CD14-positive monocyte (primary cell): ENCODE data around the gene AGER. TPM values are rescaled to one million over a fixed set of nuclear protein-coding genes. Genes with fewer than 3 reads are reported as not detected.

ENCODE experiments used
- DNase-seq, 3 donors: peaks; one replicate each; pipeline ENCODE4 v3.0.0-alpha.2; 2011 to 2022
- H2AFZ ChIP-seq: 2 replicates; pipeline ENCODE4 v1.6.0; 2012; ENCODE audit warnings: mild to moderate bottlenecking, low read depth, low read length, inconsistent platforms; ENCODE audit not compliant: insufficient read depth, poor library complexity, severe bottlenecking
- H3K27ac ChIP-seq, 2 donors: 1 replicate in 1 of 2; 2 replicates in 1 of 2; pipeline ENCODE4 v1.5.1; 2012 to 2013; ENCODE audit warnings: low read length in 2 of 2, control low read depth in 1 of 2, inconsistent platforms in 1 of 2, low read depth in 1 of 2, mild to moderate bottlenecking in 1 of 2
- H3K27me3 ChIP-seq, 2 donors: one replicate each; pipeline versions ENCODE4 v1.6.0 to v1.6.1; 2011 to 2013; ENCODE audit warnings: low read length in 2 of 2; ENCODE audit not compliant: control insufficient read depth in 2 of 2, insufficient read depth in 2 of 2
- H3K36me3 ChIP-seq, 2 donors: replicated peaks in 1 of 2; 1 replicate in 1 of 2; 2 replicates in 1 of 2; pipeline versions ENCODE4 v1.5.1 to v1.6.1; 2012 to 2013; ENCODE audit warnings: low read length in 2 of 2, control low read depth in 1 of 2, inconsistent platforms in 1 of 2, mild to moderate bottlenecking in 1 of 2; ENCODE audit not compliant: insufficient read depth in 2 of 2, control insufficient read depth in 1 of 2
- H3K4me1 ChIP-seq, 2 donors: 1 replicate in 1 of 2; 2 replicates in 1 of 2; pipeline versions ENCODE4 v1.5.1 to v1.6.1; 2012 to 2013; ENCODE audit warnings: low read length in 2 of 2, control low read depth in 1 of 2, inconsistent platforms in 1 of 2, mild to moderate bottlenecking in 1 of 2, moderate library complexity in 1 of 2; ENCODE audit not compliant: insufficient read depth in 2 of 2, control insufficient read depth in 1 of 2
- H3K4me2 ChIP-seq: replicated peaks from 2 replicates; pipeline ENCODE3; 2012; ENCODE audit warnings: low read length, moderate library complexity, mild to moderate bottlenecking; ENCODE audit not compliant: poor library complexity, severe bottlenecking; ENCODE audit errors: extremely low read depth
- H3K4me3 ChIP-seq, 3 experiments: fragments of 200-600 bp in 1 of 3; sonication (generic) in 1 of 3; replicated peaks in 1 of 3; 1 replicate in 2 of 3; 2 replicates in 1 of 3; pipeline ENCODE4 v1.5.1; 2011 to 2013; ENCODE audit warnings: low read length in 3 of 3, mild to moderate bottlenecking in 3 of 3, control low read depth in 2 of 3, low read depth in 2 of 3, inconsistent platforms in 1 of 3, moderate library complexity in 1 of 3
- H3K79me2 ChIP-seq: 2 replicates; pipeline ENCODE4 v1.6.0; 2012; ENCODE audit warnings: mild to moderate bottlenecking, control low read depth, inconsistent platforms, low read length, moderate library complexity; ENCODE audit not compliant: insufficient read depth
- H3K9ac ChIP-seq: 2 replicates; pipeline ENCODE4 v1.6.0; 2017; ENCODE audit warnings: low read length, mild to moderate bottlenecking; ENCODE audit not compliant: insufficient read depth, poor library complexity, severe bottlenecking
- H3K9me3 ChIP-seq, 2 donors: replicated peaks in 1 of 2; 1 replicate in 1 of 2; 2 replicates in 1 of 2; pipeline versions ENCODE4 v1.5.1 to v1.6.1; 2012 to 2013; ENCODE audit warnings: low read length in 2 of 2, control low read depth in 1 of 2; ENCODE audit not compliant: control insufficient read depth in 1 of 2, insufficient read depth in 1 of 2
- H4K20me1 ChIP-seq: 2 replicates; pipeline ENCODE4 v1.6.0; 2012; ENCODE audit warnings: mild to moderate bottlenecking, low read length, control low read depth, moderate library complexity; ENCODE audit not compliant: insufficient read depth
- H3K27ac Mint-ChIP-seq, 7 donors: one replicate each; pipeline ENCODE4 v1.8.0; 2020; ENCODE audit warnings: mild to moderate bottlenecking in 7 of 7, mixed read lengths in 7 of 7, moderate library complexity in 6 of 7, inconsistent platforms in 2 of 7
- H3K27me3 Mint-ChIP-seq, 3 donors: one replicate each; pipeline ENCODE4 v1.8.0; 2021 to 2022; ENCODE audit warnings: low read depth in 3 of 3, mild to moderate bottlenecking in 3 of 3, mixed read lengths in 3 of 3, moderate library complexity in 3 of 3, inconsistent platforms in 1 of 3
- H3K36me3 Mint-ChIP-seq, 2 donors: one replicate each; pipeline ENCODE4 v1.8.0; 2020; ENCODE audit warnings: mixed read lengths in 2 of 2, inconsistent platforms in 1 of 2, mild to moderate bottlenecking in 1 of 2
- H3K4me1 Mint-ChIP-seq: one replicate; pipeline ENCODE4 v1.8.0; 2020; ENCODE audit warnings: mild to moderate bottlenecking, mixed read lengths
- H3K4me3 Mint-ChIP-seq, 2 donors: one replicate each; pipeline ENCODE4 v1.8.0; 2020; ENCODE audit warnings: mild to moderate bottlenecking in 2 of 2, mixed read lengths in 2 of 2, moderate library complexity in 1 of 2
- H3K9me3 Mint-ChIP-seq, 7 donors: one replicate each; pipeline ENCODE4 v1.8.0; 2020 to 2022; ENCODE audit warnings: mixed read lengths in 7 of 7, mild to moderate bottlenecking in 6 of 7, moderate library complexity in 6 of 7, inconsistent platforms in 2 of 7
- WGBS: methylation state at CpG from one replicate; pipeline ENCODE4 v1.1.5; 2013; ENCODE audit warnings: missing lambda C conversion rate; ENCODE audit not compliant: insufficient coverage; 5-methylcytosine and 5-hydroxymethylcytosine counted together
- intact Hi-C, 2 donors: fragments of 100-400 bp; cut with micrococcal nuclease; formaldehyde crosslinking; loops; one replicate each; pipeline versions ENCODE4 v1.15.0 to v1.15.1; 2023
- polyA plus RNA-seq, 3 donors: library from polyadenylated mRNA; depleted of rRNA in 1 of 3; unstranded in 2 of 3; stranded (reverse) in 1 of 3; fragments of 300-500 nt in 2 of 3; fragments of >200 nt in 1 of 3; fragmentation: Illumina TruSeq in 2 of 3; gene quantifications; 1 replicate in 2 of 3; 2 replicates in 1 of 3; pipeline ENCODE4 v1.2.3, GENCODE V29; 2012 to 2021
- TF ChIP-seq, protein P1 (sequence below): fragments of 200-600 bp; IDR thresholded peaks from one replicate; pipeline ENCODE4 v1.8.0; 2022; ENCODE audit warnings: antibody characterized with exemption, mild to moderate bottlenecking

Gene AGER
- polyA plus RNA-seq, 3 donors = 0.60 to 55.0 TPM; not detected in 1

DNA sequence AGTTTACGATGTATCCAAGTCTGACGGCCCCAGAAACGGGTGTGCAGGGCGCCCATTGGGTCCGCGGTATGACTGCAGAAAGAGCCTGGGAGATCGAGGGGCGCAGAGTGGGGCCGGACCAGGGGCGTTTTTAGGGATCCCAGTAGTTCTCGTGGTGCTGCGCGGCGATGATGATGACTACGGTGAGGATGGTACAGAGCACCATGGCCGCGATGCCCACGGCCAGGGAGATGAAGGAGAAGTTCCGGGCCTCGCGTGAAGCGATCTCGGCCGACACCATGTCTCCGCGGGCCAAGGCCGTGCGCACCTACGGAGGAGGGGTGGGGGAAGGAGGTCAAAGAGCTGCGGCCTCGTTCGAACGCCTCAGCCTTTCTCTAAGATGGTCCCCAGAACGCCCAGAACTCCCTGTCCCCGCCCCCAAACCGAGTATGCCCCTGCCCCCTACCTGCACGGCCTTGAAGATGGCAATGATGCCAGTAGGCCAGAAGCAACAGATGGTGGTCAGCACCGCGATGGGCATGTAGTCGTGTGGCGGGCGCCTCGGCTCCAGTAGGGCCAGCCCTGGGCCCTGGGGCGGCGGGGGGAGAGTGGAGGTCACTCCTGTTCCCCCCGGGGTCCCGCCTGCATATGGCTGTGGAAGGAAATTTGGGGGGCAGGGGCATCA lies 34.8 kb downstream of the AGER start:
- H3K4me2 ChIP-seq = peak overlapping the region; percentile 87
- H3K79me2 ChIP-seq = no peaks in the 10 kb centered on the region
- peaks cover 24 to 27% of the 10 kb centered on the region in 2 donors for H3K4me1 ChIP-seq
- intact Hi-C loops = no loop called here
- H3K27me3 Mint-ChIP-seq = peaks cover 62 to 80% (median 71%) of the 10 kb centered on the region in 3 donors
- no peaks in the 10 kb centered on the region for H4K20me1 ChIP-seq
- peak overlapping the region; percentile 76 for H2AFZ ChIP-seq
- H3K9me3 Mint-ChIP-seq = peaks cover 0 to 29% (median 11%) of the 10 kb centered on the region in 7 donors
- H3K4me1 Mint-ChIP-seq = peaks cover 30% of the 10 kb centered on the region
- H3K4me3 Mint-ChIP-seq = peak overlapping the region; percentile 87 to 95
- peaks cover 0 to 11% of the 10 kb centered on the region in 2 donors for H3K9me3 ChIP-seq
- TF ChIP-seq, protein P1, sequence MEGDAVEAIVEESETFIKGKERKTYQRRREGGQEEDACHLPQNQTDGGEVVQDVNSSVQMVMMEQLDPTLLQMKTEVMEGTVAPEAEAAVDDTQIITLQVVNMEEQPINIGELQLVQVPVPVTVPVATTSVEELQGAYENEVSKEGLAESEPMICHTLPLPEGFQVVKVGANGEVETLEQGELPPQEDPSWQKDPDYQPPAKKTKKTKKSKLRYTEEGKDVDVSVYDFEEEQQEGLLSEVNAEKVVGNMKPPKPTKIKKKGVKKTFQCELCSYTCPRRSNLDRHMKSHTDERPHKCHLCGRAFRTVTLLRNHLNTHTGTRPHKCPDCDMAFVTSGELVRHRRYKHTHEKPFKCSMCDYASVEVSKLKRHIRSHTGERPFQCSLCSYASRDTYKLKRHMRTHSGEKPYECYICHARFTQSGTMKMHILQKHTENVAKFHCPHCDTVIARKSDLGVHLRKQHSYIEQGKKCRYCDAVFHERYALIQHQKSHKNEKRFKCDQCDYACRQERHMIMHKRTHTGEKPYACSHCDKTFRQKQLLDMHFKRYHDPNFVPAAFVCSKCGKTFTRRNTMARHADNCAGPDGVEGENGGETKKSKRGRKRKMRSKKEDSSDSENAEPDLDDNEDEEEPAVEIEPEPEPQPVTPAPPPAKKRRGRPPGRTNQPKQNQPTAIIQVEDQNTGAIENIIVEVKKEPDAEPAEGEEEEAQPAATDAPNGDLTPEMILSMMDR = peak; percentile 47
- peaks cover 0 to 13% of the 10 kb centered on the region in 2 donors for H3K36me3 Mint-ChIP-seq
- H3K27ac ChIP-seq = no peak overlapping the region
- H3K27me3 ChIP-seq = peaks cover 36 to 74% of the 10 kb centered on the region in 2 donors
- no peaks in the 10 kb centered on the region for H3K36me3 ChIP-seq
- peak overlapping the region in 5 of 7 donors; percentile 41 to 83 (median 77) for H3K27ac Mint-ChIP-seq
- H3K9ac ChIP-seq = peak overlapping the region; percentile 13
- 19% methylated on average over 32 of the region's 47 CpGs for WGBS
- DNase-seq = no peak
- peak overlapping the region; percentile 28 to 75 (median 41) for H3K4me3 ChIP-seq

DNA sequence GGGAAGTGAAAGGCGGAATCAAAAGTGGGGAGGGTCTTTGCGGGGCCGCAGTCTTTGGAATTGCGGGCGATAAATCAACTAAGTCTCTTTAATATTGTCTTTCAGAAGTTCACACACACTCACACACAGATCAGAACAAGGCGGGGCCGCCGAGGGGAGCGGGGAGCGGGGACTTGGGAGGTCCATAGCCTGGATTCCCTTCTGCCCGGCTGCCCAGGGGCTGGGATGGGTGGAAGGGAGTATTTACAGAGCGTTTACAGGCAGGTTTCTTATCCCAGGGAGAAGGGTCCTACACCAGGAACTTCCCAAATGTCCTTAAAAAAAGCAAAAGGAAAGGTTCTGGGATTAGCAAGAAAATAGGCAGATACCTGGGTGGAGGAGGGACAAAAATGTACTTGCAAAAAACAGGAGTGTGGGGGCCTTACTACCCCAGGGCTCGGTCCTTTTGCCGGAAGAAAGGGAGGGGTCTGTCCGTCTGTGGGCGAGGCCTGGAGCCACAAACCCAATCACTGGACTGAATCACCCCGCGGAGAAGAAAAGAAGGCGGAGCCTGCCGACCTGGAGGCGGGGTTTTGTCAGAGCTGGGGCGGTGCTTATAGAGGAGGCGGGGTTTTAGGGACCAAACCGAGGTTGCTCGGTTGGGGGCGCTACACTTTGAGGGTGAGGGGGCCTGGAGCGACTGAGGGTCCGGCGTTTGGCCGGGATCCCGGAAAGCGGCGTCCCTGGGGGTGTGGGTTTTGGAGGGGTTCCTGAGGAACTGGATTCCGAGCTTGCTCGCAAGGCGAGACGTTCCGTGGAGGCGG lies 35.6 kb downstream of the AGER start:
- Histone ChIP-seq H3K4me3 (peak overlapping the region; percentile 41 to 75 (median 49)), H2AFZ (peak overlapping the region; percentile 76), H4K20me1 (no peaks in the 10 kb centered on the region), H3K79me2 (no peaks in the 10 kb centered on the region), H3K9me3 (peaks cover 0 to 11% of the 10 kb centered on the region in 2 donors), H3K36me3 (no peaks in the 10 kb centered on the region), H3K4me2 (peak overlapping the region; percentile 87), H3K9ac (peak overlapping the region; percentile 13), H3K27ac (no peak overlapping the region), H3K27me3 (peaks cover 36 to 67% of the 10 kb centered on the region in 2 donors), H3K4me1 (peaks cover 17 to 20% of the 10 kb centered on the region in 2 donors)
- intact Hi-C loops = loop anchor here in 1 of 2 donors (1.0 kb wide), 1 partner anchor 28 kb away; the partner anchor contains the start of gene AGPAT1
- Mint-ChIP-seq H3K4me3 (peak overlapping the region; percentile 87 to 95), H3K4me1 (peaks cover 24% of the 10 kb centered on the region), H3K36me3 (peaks cover 0 to 13% of the 10 kb centered on the region in 2 donors), H3K27ac (peak overlapping the region in 5 of 7 donors; percentile 58 to 83 (median 77)), H3K9me3 (peaks cover 0 to 29% (median 11%) of the 10 kb centered on the region in 7 donors), H3K27me3 (peaks cover 60 to 72% (median 65%) of the 10 kb centered on the region in 3 donors)
- 1% methylated on average over 17 of the region's 39 CpGs for WGBS
- DNase-seq = peak; percentile 77 to 86 (median 78)
- TF ChIP-seq, protein P1 = peak; percentile 70
